Astrocyte (in vitro differentiated cells and primary cell): ENCODE data around the gene CTNNA3. TPM values are rescaled to one million over a fixed set of nuclear protein-coding genes. Genes with fewer than 3 reads are reported as not detected.

Source experiments
- DNase-seq: peaks from one replicate; pipeline ENCODE4 v3.0.0-alpha.2; 2010; ENCODE audit warnings: low read depth
- FAIRE-seq: peaks from 2 replicates; lab custom pipeline; 2011; peaks lifted over from hg19 to GRCh38; lab: Jason Lieb, UNC
- H2AFZ ChIP-seq: 2 replicates; pipeline ENCODE4 v1.6.0; 2012; ENCODE audit warnings: low read depth, low read length, inconsistent platforms
- H3K27ac ChIP-seq: 2 replicates; pipeline ENCODE4 v1.5.1; 2011; ENCODE audit warnings: low read depth, low read length, inconsistent platforms
- H3K27me3 ChIP-seq: 2 replicates; pipeline ENCODE4 v1.6.0; 2011; ENCODE audit warnings: low read length, inconsistent platforms; ENCODE audit not compliant: insufficient read depth
- H3K36me3 ChIP-seq: 2 replicates; pipeline ENCODE4 v1.5.1; 2011; ENCODE audit warnings: low read length, inconsistent platforms; ENCODE audit not compliant: insufficient read depth
- H3K4me1 ChIP-seq: 2 replicates; pipeline ENCODE4 v1.5.1; 2011; ENCODE audit warnings: low read length, inconsistent platforms; ENCODE audit not compliant: insufficient read depth
- H3K4me2 ChIP-seq: 2 replicates; pipeline ENCODE4 v1.6.0; 2012; ENCODE audit warnings: low read length, inconsistent platforms
- H3K4me3 ChIP-seq: 2 replicates; pipeline ENCODE4 v1.5.1; 2011; ENCODE audit warnings: low read depth, mild to moderate bottlenecking, low read length, inconsistent platforms; ENCODE audit not compliant: insufficient read depth
- H3K79me2 ChIP-seq: 2 replicates; pipeline ENCODE4 v1.6.0; 2012; ENCODE audit warnings: mild to moderate bottlenecking, low read length, inconsistent platforms; ENCODE audit not compliant: insufficient read depth
- H3K9ac ChIP-seq: 2 replicates; pipeline ENCODE4 v1.6.0; 2012; ENCODE audit warnings: mild to moderate bottlenecking, low read length, inconsistent platforms
- H3K9me3 ChIP-seq: 2 replicates; pipeline ENCODE4 v1.5.1; 2012; ENCODE audit warnings: low read depth, mild to moderate bottlenecking, low read length, inconsistent platforms; ENCODE audit not compliant: insufficient read depth
- H4K20me1 ChIP-seq: 2 replicates; pipeline ENCODE4 v1.6.0; 2012; ENCODE audit warnings: low read length, inconsistent platforms; ENCODE audit not compliant: insufficient read depth
- H3K27ac Mint-ChIP-seq: one replicate; pipeline ENCODE4 v1.8.0; 2021; ENCODE audit warnings: mild to moderate bottlenecking, mixed read lengths; ENCODE audit not compliant: unreplicated experiment
- H3K27me3 Mint-ChIP-seq: one replicate; pipeline ENCODE4 v1.8.0; 2021; ENCODE audit warnings: low read depth, mixed read lengths; ENCODE audit not compliant: unreplicated experiment
- H3K36me3 Mint-ChIP-seq: one replicate; pipeline ENCODE4 v1.8.0; 2021; ENCODE audit warnings: low read depth, mixed read lengths; ENCODE audit not compliant: unreplicated experiment
- H3K4me1 Mint-ChIP-seq: one replicate; pipeline ENCODE4 v1.8.0; 2021; ENCODE audit warnings: low read depth, mixed read lengths; ENCODE audit not compliant: unreplicated experiment
- H3K4me3 Mint-ChIP-seq: one replicate; pipeline ENCODE4 v1.8.0; 2021; ENCODE audit warnings: mild to moderate bottlenecking, moderate library complexity, mixed read lengths; ENCODE audit not compliant: unreplicated experiment
- H3K9me3 Mint-ChIP-seq: one replicate; pipeline ENCODE4 v1.8.0; 2021; ENCODE audit warnings: mild to moderate bottlenecking, mixed read lengths; ENCODE audit not compliant: unreplicated experiment
- CTCF ChIP-seq: IDR thresholded peaks from 2 replicates; pipeline ENCODE4 v1.5.1; 2011; ENCODE audit warnings: low read depth, mild to moderate bottlenecking, inconsistent platforms, low read length, moderate library complexity; ENCODE audit not compliant: insufficient read depth
- EZH2 ChIP-seq: IDR thresholded peaks from 2 replicates; pipeline ENCODE4 v1.6.1; 2012; ENCODE audit warnings: mild to moderate bottlenecking, low read length, inconsistent platforms; ENCODE audit not compliant: insufficient read depth
- total RNA-seq: library from RNA; stranded (reverse); gene quantifications from 2 replicates; pipeline ENCODE4 v1.2.1, GENCODE V29; 2021

Gene CTNNA3
- total RNA-seq, 1 donor from 2014 or later, result 0.73 TPM

- H3K4me2 ChIP-seq, result no peak overlapping the region
- H4K20me1 ChIP-seq, result no peaks in the 10 kb centered on the region
- Mint-ChIP-seq H3K36me3 (no peaks in the 10 kb centered on the region), H3K9me3 (no peaks in the 10 kb centered on the region), H3K27ac (no peak overlapping the region), H3K27me3 (no peaks in the 10 kb centered on the region), H3K4me1 (no peaks in the 10 kb centered on the region), H3K4me3 (no peak overlapping the region)
- H3K79me2 ChIP-seq, result no peaks in the 10 kb centered on the region
- H3K9me3 ChIP-seq, result no peaks in the 10 kb centered on the region
- H3K36me3 ChIP-seq, result no peaks in the 10 kb centered on the region
- FAIRE-seq (no peak), DNase-seq (no peak)
- H3K27ac ChIP-seq, result no peak overlapping the region
- H3K4me1 ChIP-seq, result no peaks in the 10 kb centered on the region
- no peak overlapping the region for H3K9ac ChIP-seq
- no peak overlapping the region for H2AFZ ChIP-seq
- no peak for TF ChIP-seq EZH2
- no peak for TF ChIP-seq CTCF
- H3K4me3 ChIP-seq, result no peak overlapping the region
- no peaks in the 10 kb centered on the region for H3K27me3 ChIP-seq
These were observed 376.0 kb downstream of the CTNNA3 start for GRCh38 chr10:67319976-67320375.

GRCh38 chr10:67308912-67309311 is 387.1 kb downstream of the CTNNA3 start:
- Mint-ChIP-seq H3K4me3 (no peak overlapping the region), H3K4me1 (no peaks in the 10 kb centered on the region), H3K27me3 (no peaks in the 10 kb centered on the region), H3K9me3 (no peaks in the 10 kb centered on the region), H3K36me3 (no peaks in the 10 kb centered on the region), H3K27ac (no peak overlapping the region)
- DNase-seq, result no peak
- Histone ChIP-seq H3K4me1 (no peaks in the 10 kb centered on the region), H3K79me2 (no peaks in the 10 kb centered on the region), H3K4me3 (no peak overlapping the region), H3K36me3 (no peaks in the 10 kb centered on the region), H2AFZ (no peak overlapping the region), H4K20me1 (no peaks in the 10 kb centered on the region), H3K4me2 (no peak overlapping the region), H3K27ac (no peak overlapping the region), H3K9ac (no peak overlapping the region), H3K27me3 (no peaks in the 10 kb centered on the region), H3K9me3 (no peaks in the 10 kb centered on the region)
- TF ChIP-seq EZH2 (no peak), CTCF (no peak)
- no peak for FAIRE-seq

- Mint-ChIP-seq H3K36me3 (no peaks in the 10 kb centered on the region), H3K9me3 (no peaks in the 10 kb centered on the region), H3K27me3 (no peaks in the 10 kb centered on the region), H3K4me3 (no peak overlapping the region), H3K27ac (no peak overlapping the region), H3K4me1 (no peaks in the 10 kb centered on the region)
- Histone ChIP-seq H3K36me3 (no peaks in the 10 kb centered on the region), H3K27ac (no peak overlapping the region), H3K4me3 (no peak overlapping the region), H3K9ac (no peak overlapping the region), H3K79me2 (no peaks in the 10 kb centered on the region), H4K20me1 (no peaks in the 10 kb centered on the region), H3K4me1 (no peaks in the 10 kb centered on the region), H3K4me2 (no peak overlapping the region), H2AFZ (no peak overlapping the region), H3K27me3 (no peaks in the 10 kb centered on the region), H3K9me3 (no peaks in the 10 kb centered on the region)
- DNase-seq, result no peak
- FAIRE-seq, result no peak
- no peak for TF ChIP-seq EZH2
- peak; percentile 46 for TF ChIP-seq CTCF
These were observed 389.3 kb downstream of the CTNNA3 start for GRCh38 chr10:67306588-67307205.
